BJ (cell line): ENCODE results near the gene RBM43. TPM values are rescaled to one million over a fixed set of nuclear protein-coding genes. Genes with fewer than 3 reads are reported as not detected.

Experiments used
- CTCF ChIA-PET: fragments of 350-600 bp; formaldehyde crosslinking; extraction: SDS; loops from one replicate; lab custom pipeline; 2021; ENCODE audit warnings: antibody characterized with exemption, inconsistent platforms; lab: Yijun Ruan, JAX
- POLR2A ChIA-PET: fragments of 300-600 bp; sonication (Branson Sonifier 250); formaldehyde crosslinking; extraction: SDS; loops from one replicate; lab custom pipeline; 2021; ENCODE audit warnings: antibody characterized with exemption; lab: Charles Lee
- DNase-seq: peaks from one replicate; pipeline ENCODE4 v3.0.0-alpha.2; 2011; ENCODE audit warnings: low read depth
- H3K27me3 ChIP-seq: 2 replicates; pipeline ENCODE4 v1.6.0; 2011; ENCODE audit warnings: low read length; ENCODE audit not compliant: control insufficient read depth, insufficient read depth
- H3K36me3 ChIP-seq: 2 replicates; pipeline ENCODE4 v1.5.1; 2011; ENCODE audit warnings: low read length; ENCODE audit not compliant: control insufficient read depth, insufficient read depth
- H3K4me3 ChIP-seq: 2 replicates; pipeline ENCODE4 v1.5.1; 2011; ENCODE audit warnings: low read depth, mild to moderate bottlenecking, control low read depth, low read length
- polyA plus RNA-seq: library from polyadenylated mRNA; depleted of rRNA; stranded (reverse); fragments of >200 nt; gene quantifications from 2 replicates; pipeline ENCODE4 v1.2.3, GENCODE V29; 2011
- TF ChIP-seq, protein P1 (sequence below): IDR thresholded peaks from 2 replicates; pipeline ENCODE4 v1.5.1; 2011; ENCODE audit warnings: low read depth, mild to moderate bottlenecking, control low read depth, inconsistent platforms, low read length, moderate library complexity; ENCODE audit not compliant: insufficient read depth

The RBM43 gene
- polyA plus RNA-seq, 1 experiment: 3.7 TPM

DNA sequence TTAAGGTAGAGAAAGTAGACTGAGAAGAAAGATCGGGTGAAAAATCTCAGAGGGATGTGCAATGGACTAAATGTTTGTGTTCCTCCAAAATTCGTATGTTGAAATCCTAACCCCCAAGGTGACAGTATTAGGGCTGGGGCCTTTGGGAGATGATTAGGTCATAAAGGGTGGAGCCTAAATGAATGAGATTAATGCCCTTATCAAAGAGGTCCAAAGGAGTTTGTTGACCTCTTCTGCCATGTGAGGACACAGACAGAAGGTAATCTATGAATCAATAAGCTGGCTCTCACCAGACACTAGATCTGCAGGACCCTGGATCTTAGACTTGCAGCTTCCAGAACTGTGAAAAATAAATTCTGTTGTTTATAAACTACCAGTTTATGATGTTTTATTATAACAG is 30.5 kb upstream of the RBM43 start:
- ChIA-PET POLR2A (no interaction called here), CTCF (interaction anchor here (0.6 kb wide), 1 partner anchor 118 kb away, joined by 4 read pairs; no protein-coding TSS in a partner anchor)
- DNase-seq: no peak
- Histone ChIP-seq H3K36me3 (no peaks in the 10 kb centered on the region), H3K4me3 (no peak overlapping the region), H3K27me3 (no peaks in the 10 kb centered on the region)
- TF ChIP-seq, protein P1, sequence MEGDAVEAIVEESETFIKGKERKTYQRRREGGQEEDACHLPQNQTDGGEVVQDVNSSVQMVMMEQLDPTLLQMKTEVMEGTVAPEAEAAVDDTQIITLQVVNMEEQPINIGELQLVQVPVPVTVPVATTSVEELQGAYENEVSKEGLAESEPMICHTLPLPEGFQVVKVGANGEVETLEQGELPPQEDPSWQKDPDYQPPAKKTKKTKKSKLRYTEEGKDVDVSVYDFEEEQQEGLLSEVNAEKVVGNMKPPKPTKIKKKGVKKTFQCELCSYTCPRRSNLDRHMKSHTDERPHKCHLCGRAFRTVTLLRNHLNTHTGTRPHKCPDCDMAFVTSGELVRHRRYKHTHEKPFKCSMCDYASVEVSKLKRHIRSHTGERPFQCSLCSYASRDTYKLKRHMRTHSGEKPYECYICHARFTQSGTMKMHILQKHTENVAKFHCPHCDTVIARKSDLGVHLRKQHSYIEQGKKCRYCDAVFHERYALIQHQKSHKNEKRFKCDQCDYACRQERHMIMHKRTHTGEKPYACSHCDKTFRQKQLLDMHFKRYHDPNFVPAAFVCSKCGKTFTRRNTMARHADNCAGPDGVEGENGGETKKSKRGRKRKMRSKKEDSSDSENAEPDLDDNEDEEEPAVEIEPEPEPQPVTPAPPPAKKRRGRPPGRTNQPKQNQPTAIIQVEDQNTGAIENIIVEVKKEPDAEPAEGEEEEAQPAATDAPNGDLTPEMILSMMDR: no peak

DNA sequence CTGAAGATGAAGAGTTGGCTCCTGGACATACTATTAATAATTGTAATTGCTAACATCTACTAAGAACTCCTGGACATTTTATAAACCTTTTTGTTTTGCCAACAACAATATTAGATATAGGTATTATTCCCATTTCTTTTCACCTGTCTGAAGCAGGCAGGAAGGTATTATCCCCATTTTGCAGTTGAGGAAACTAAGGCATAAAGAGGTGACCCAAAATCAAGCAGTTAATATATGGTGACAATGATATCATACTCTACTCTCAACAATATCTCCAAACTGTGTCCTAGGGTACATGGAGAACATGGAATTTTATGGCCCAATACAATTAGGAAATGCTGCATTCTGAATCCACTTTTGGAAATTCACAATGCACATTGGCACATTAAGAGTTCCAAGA is 29.6 kb upstream of the RBM43 start:
- ChIA-PET CTCF (interaction anchor here (1.1 to 2.0 kb wide), 2 partner anchors 9 to 52 kb away, joined by 3 to 6 read pairs; no protein-coding TSS in a partner anchor), POLR2A (no interaction called here)

DNA sequence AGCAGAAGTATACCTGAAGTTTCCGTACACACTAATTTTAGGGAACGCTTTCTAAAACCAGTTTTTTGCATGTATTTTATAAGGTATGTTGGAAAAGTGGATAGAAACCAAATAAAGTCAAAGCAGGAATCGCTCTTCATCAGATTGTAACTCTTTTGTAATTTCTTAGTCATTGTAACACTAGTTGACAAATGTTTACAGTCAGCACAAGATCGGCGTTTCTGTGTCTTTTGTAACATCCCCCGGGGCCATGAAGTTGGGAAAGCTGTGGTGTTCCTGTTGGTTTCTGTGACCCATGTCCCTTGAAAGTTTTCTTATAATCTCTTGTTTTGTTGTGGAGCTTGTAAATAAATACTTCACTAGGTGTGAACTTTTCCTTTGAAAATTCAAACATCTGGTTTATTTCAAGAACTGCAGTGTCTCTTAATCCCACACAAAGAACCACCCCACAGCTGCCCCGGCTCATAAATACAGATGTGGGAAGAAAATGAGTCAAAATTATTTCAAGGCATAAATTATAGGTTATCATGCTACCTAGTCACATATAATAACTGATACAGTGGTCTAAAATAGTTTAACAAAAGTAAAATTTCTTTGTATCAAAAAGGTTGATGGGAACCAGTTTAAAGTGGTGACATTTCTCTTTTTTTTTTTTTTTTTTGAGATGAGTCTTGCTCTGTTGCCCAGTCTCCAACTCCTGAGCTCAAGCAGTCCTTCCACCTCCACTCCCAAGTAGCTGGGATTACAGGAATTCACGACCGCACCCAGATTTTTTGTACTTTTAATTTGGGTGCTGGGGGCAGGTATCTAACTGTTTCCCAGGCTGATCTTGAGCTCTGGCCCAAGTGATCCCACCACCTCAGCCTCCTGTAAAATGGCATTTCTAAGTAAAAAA is 28.6 kb upstream of the RBM43 start:
- no peaks in the 10 kb centered on the region for H3K27me3 ChIP-seq
- peak overlapping the region; percentile 70 for H3K4me3 ChIP-seq
- no peaks in the 10 kb centered on the region for H3K36me3 ChIP-seq
- peak; percentile 41 for DNase-seq
- CTCF ChIA-PET: interaction anchor here (0.6 to 2.0 kb wide), 4 partner anchors 8 to 99 kb away, joined by 3 to 6 read pairs (median 3); no protein-coding TSS in a partner anchor
- POLR2A ChIA-PET: interaction anchor here (0.6 kb wide), 2 partner anchors 10 to 51 kb away, joined by 3 read pairs; no protein-coding TSS in a partner anchor
- TF ChIP-seq, protein P1: no peak

More for the DNA sequence above, 29.6 kb upstream of the RBM43 start:
- TF ChIP-seq, protein P1: no peak
- H3K36me3 ChIP-seq: no peaks in the 10 kb centered on the region
- H3K4me3 ChIP-seq: no peak overlapping the region
- H3K27me3 ChIP-seq: no peaks in the 10 kb centered on the region
- no peak for DNase-seq

DNA sequence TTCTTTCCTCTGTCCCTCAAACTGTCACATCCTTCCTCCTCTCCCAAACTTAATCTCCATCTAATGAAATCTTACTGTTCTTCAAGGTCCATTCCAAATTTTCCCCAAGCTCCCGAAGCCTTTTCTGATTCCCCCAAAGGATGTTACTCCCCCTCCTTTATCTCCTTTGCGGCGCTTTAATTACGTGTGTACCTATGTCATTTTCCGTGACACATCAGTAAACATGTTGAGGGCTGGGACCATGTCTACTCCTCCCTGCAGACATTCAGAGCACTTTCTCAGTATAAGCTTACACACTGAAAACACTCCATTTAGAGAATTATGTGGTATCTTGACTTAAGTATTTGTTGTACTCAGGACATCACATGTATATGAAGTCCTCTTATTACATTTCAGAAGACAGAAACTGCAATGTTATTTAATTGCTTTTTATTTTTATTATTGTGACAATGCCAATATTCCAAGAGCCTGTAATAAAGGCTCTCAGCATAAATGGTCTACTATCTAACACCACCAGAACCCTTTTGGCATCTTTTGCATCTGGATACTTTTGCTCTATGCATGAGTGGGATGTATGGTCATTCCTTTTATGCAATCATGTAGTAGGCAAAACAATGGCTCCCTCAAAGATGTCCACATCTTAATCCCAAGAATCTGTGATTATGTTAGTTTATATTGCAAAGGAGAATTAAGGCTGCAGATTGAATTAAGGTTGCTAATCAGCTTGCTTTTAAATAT is 26.0 kb upstream of the RBM43 start:
- DNase-seq: no peak
- H3K27me3 ChIP-seq: no peaks in the 10 kb centered on the region
- TF ChIP-seq, protein P1: no peak
- ChIA-PET CTCF (no interaction called here), POLR2A (no interaction called here)
- H3K4me3 ChIP-seq: no peak overlapping the region
- H3K36me3 ChIP-seq: no peaks in the 10 kb centered on the region

DNA sequence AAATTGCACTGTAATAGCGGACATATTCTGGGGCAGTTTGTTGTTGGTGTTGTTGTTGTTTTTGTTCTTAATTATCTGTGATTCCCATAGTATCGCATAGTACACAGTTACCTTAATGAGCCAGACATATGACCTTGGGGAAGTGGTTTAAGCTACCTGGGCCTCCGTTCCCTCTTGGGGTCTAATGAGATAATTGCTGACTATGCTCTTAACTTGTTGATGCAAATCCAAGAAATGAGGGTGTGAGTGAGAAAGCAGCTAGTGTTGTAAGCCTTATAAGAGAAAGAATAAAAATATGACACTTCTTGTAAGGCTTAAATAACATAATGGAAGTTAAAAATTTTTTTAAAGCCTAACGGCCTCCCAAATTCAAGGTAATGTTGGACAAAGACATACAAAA is 20.7 kb upstream of the RBM43 start:
- ChIA-PET CTCF (no interaction called here), POLR2A (no interaction called here)
- no peak for DNase-seq
- TF ChIP-seq, protein P1: no peak
- no peaks in the 10 kb centered on the region for H3K27me3 ChIP-seq
- no peaks in the 10 kb centered on the region for H3K36me3 ChIP-seq
- no peak overlapping the region for H3K4me3 ChIP-seq
